Measurements from ENCODE around the gene FAM3A. TPM values are rescaled to one million over a fixed set of nuclear protein-coding genes. Genes with fewer than 3 reads are reported as not detected.

Gene FAM3A
- polyA plus RNA-seq, 1 of the 3 experiments (the other 2 are of a cell fraction), result 42.1 TPM

GRCh38 chrX:154535892-154536291 lies 19.9 kb upstream of the FAM3A start (continued):
- TF ChIP-seq GATA2 (CRISPR knock-in tag; IDR thresholded peaks at IDR 0.05), result no peak
- TF ChIP-seq FOXJ3 (CRISPR knock-in tag; IDR thresholded peaks at IDR 0.05), result no peak
- no peak for TF ChIP-seq FOXM1 (IDR thresholded peaks at IDR 0.05; ENCODE audit: low read depth)
- no peak for TF ChIP-seq NFIC (IDR thresholded peaks at IDR 0.05; ENCODE audit: borderline replicate concordance)

DNA sequence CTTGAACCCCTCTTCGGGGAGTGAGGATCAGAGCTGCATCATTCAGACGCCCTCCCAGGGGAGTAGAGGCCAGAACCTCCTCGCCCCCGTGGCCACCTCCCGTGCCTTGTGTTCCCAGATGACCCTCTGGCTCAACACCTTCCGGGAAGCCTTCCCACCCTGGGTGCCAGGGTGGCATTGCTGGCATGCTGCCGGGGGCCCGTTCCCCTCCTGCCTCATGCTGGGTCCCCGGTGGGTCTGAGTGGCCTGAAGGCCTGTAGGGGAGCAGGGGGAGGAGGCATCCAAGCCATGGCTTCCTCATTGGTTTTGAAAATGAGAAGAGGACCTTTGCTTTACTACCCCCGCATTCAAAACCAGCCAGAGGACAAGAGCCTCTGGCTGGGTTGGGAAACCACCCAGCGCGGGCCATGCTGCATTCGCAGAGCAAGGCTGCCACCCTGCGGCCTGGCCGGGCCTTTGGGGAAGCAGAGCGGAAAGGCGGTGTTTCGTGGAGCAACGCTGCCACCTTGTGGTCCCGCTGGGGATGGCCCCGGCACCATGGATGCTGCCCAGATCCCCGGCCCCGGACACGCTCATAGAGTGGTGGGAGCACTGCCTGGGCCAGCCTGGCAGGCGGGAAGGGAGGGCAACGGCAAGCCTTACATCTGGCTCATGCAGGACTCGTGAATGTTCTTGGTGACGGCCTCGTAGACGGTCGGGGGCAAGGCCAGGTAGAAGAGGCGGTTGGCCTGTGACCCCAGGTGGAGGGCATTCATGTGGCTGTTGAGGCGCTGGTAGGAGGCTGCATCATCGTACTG lies 18.7 kb upstream of the FAM3A start:
- DNase-seq, result peak; percentile 95
- CTCF ChIA-PET, result interaction anchor here (0.7 to 2.5 kb wide), 16 partner anchors 8 to 521 kb away, joined by 3 to 11 read pairs (median 4); partner anchors contain the start of genes IKBKG, RPL10 and UBL4A
- peaks cover 24% of the 10 kb centered on the region; the same call in 1 of the 2 replicates for H3K79me2 ChIP-seq (ENCODE audit: insufficient read depth)
- H3F3A ChIP-seq (replicated peaks; ENCODE audit: insufficient read depth), result no peaks in the 10 kb centered on the region
- no peak overlapping the region for H3K9ac ChIP-seq
- no peaks in the 10 kb centered on the region for H4K20me1 ChIP-seq (ENCODE audit: insufficient read depth)
- H3K4me1 ChIP-seq (ENCODE audit: control insufficient read depth in 1 of 2, insufficient read depth in 2 of 2, low read depth in 1 of 2, low read length in 1 of 2), result peaks cover 0 to 10% of the 10 kb centered on the region in 2 experiments; a peak in 1 of 4 replicates
- H3K4me3 ChIP-seq (ENCODE audit: low read depth in 2 of 2, low read length in 1 of 2), result no peak overlapping the region
- POLR2A ChIA-PET, result no interaction called here
- H3K27me3 ChIP-seq (ENCODE audit: insufficient read depth), result no peaks in the 10 kb centered on the region; the same call in 1 of the 2 replicates
- H3K36me3 ChIP-seq (replicated peaks in 1 of 2; ENCODE audit: control insufficient read depth in 1 of 2, insufficient read depth in 2 of 2, low read length in 1 of 2), result peaks cover 3 to 20% of the 10 kb centered on the region in 2 experiments
- H3K4me2 ChIP-seq, result no peak overlapping the region
- H2AFZ ChIP-seq (ENCODE audit: low read depth), result no peak overlapping the region
- WGBS (ENCODE audit: low lambda C conversion rate), result 28% methylated on average over 8 of the region's 34 CpGs
- peak overlapping the region in 1 of 2 experiments; percentile 33; a peak in 1 of 4 replicates for H3K27ac ChIP-seq (ENCODE audit: low read depth in 2 of 2, low read length in 1 of 2)
- no peaks in the 10 kb centered on the region for H3K9me2 ChIP-seq
- H3K9me3 ChIP-seq, result no peaks in the 10 kb centered on the region
- TF ChIP-seq JUND (IDR thresholded peaks at IDR 0.05), result no peak
- TF ChIP-seq GABPA (IDR thresholded peaks at IDR 0.05; ENCODE audit: low read depth), result no peak
- TF ChIP-seq USF2 (IDR thresholded peaks at IDR 0.05; ENCODE audit: borderline replicate concordance, low read depth, low read length), result no peak
- TF ChIP-seq YY1 (IDR thresholded peaks at IDR 0.05; ENCODE audit: low read depth), result no peak
- no peak for TF ChIP-seq EP300 (IDR thresholded peaks at IDR 0.05; ENCODE audit: borderline replicate concordance in 1 of 2, low read depth in 1 of 2, low read length in 1 of 2)
- TF ChIP-seq FOSL2 (IDR thresholded peaks at IDR 0.05; ENCODE audit: borderline replicate concordance, low read depth), result no peak
- no peak for TF ChIP-seq RXRA (IDR thresholded peaks at IDR 0.05; ENCODE audit: borderline replicate concordance, low read depth)
- TF ChIP-seq MXI1 (IDR thresholded peaks at IDR 0.05; ENCODE audit: low read depth, low read length), result peak; percentile 41; the same call in 1 of the 2 replicates
- TF ChIP-seq RAD21 (IDR thresholded peaks at IDR 0.05; ENCODE audit: low read length), result peak; percentile 99
- TF ChIP-seq NFIC (IDR thresholded peaks at IDR 0.05; ENCODE audit: borderline replicate concordance), result no peak
- TF ChIP-seq CHD2 (IDR thresholded peaks at IDR 0.05; ENCODE audit: low read length, partially characterized antibody), result peak; percentile 52
- TF ChIP-seq TAF1 (IDR thresholded peaks at IDR 0.05; ENCODE audit: borderline replicate concordance, low read depth, low read length), result no peak
- TF ChIP-seq EZH2phosphoT487 (IDR thresholded peaks at IDR 0.05; ENCODE audit: borderline replicate concordance, low read depth), result no peak
- TF ChIP-seq ELF1 (IDR thresholded peaks at IDR 0.05), result no peak
- no peak for TF ChIP-seq IRF3 (IDR thresholded peaks at IDR 0.05; ENCODE audit: low read depth, low read length)
- TF ChIP-seq TCF12 (IDR thresholded peaks at IDR 0.05), result no peak
- no peak for TF ChIP-seq USF1 (IDR thresholded peaks at IDR 0.05; ENCODE audit: borderline replicate concordance, low read depth)
- TF ChIP-seq, protein P1, sequence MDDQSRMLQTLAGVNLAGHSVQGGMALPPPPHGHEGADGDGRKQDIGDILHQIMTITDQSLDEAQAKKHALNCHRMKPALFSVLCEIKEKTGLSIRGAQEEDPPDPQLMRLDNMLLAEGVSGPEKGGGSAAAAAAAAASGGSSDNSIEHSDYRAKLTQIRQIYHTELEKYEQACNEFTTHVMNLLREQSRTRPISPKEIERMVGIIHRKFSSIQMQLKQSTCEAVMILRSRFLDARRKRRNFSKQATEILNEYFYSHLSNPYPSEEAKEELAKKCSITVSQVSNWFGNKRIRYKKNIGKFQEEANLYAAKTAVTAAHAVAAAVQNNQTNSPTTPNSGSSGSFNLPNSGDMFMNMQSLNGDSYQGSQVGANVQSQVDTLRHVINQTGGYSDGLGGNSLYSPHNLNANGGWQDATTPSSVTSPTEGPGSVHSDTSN (IDR thresholded peaks at IDR 0.05), result no peak
- TF ChIP-seq TEAD4 (IDR thresholded peaks at IDR 0.05; ENCODE audit: borderline replicate concordance, insufficient read depth), result no peak
- no peak for TF ChIP-seq GATA2 (CRISPR knock-in tag; IDR thresholded peaks at IDR 0.05)
- TF ChIP-seq SIN3A (IDR thresholded peaks at IDR 0.05; ENCODE audit: borderline replicate concordance, low read depth, low read length), result no peak
- no peak for TF ChIP-seq MEF2A (IDR thresholded peaks at IDR 0.05; ENCODE audit: borderline replicate concordance, low read depth)
- TF ChIP-seq RCOR1 (IDR thresholded peaks at IDR 0.05; ENCODE audit: low read length), result no peak
- no peak for TF ChIP-seq POLR2AphosphoS5 (IDR thresholded peaks at IDR 0.05; ENCODE audit: low read depth, low read length)

All from SK-N-SH (cell line).